ENCODE results near the gene MTSS2.

Gene MTSS2

DNA sequence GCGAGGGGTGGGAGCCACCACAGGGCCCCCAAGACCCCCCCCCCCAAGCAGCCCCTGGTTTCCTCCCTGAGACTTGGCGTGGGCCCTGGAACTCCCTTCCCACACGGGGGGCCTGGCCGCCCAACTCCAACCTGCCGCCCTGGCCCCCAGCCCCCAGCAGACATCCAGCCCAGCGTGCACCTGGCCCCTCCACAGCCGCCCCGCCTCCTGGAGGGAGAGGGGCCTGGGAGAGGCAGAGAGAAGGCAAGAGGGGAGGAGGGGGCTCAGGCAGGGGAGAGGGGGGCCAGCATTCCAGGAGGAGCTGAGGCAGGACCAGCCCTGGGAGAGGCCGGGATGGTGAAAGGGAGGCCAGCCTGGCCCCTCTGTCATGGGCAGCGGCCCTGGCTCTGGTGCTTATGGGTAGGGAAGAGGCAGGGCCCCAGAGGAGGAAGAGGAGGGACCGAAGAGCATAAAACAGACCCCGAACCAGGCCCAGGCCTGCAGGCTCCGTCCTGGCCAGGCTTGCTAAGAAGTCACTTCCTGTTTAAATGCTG, 22.8 kb downstream of the MTSS2 start:
- Histone ChIP-seq H3K4me1 (ENCODE audit: low read length) (no peaks in the 10 kb centered on the region), H4K20me1 (ENCODE audit: insufficient read depth, low read length) (no peaks in the 10 kb centered on the region), H3K36me3 (replicated peaks; ENCODE audit: low read depth, low read length) (no peaks in the 10 kb centered on the region), H3K9ac (ENCODE audit: low read length) (no peak overlapping the region), H3K9me3 (ENCODE audit: insufficient read depth, low read length) (no peaks in the 10 kb centered on the region), H2AFZ (ENCODE audit: low read depth, low read length) (no peak overlapping the region), H3K27ac (ENCODE audit: low read length) (no peak overlapping the region), H3K4me3 (ENCODE audit: low read length) (no peak overlapping the region), H3K27me3 (ENCODE audit: low read depth, low read length) (no peaks in the 10 kb centered on the region), H3K4me2 (ENCODE audit: low read length) (no peak overlapping the region), H3K79me2 (ENCODE audit: low read length) (no peaks in the 10 kb centered on the region)
- TF ChIP-seq, protein P1, sequence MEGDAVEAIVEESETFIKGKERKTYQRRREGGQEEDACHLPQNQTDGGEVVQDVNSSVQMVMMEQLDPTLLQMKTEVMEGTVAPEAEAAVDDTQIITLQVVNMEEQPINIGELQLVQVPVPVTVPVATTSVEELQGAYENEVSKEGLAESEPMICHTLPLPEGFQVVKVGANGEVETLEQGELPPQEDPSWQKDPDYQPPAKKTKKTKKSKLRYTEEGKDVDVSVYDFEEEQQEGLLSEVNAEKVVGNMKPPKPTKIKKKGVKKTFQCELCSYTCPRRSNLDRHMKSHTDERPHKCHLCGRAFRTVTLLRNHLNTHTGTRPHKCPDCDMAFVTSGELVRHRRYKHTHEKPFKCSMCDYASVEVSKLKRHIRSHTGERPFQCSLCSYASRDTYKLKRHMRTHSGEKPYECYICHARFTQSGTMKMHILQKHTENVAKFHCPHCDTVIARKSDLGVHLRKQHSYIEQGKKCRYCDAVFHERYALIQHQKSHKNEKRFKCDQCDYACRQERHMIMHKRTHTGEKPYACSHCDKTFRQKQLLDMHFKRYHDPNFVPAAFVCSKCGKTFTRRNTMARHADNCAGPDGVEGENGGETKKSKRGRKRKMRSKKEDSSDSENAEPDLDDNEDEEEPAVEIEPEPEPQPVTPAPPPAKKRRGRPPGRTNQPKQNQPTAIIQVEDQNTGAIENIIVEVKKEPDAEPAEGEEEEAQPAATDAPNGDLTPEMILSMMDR (IDR thresholded peaks at IDR 0.05; ENCODE audit: low read depth, low read length): no peak
- no peak for TF ChIP-seq EZH2phosphoT487 (IDR thresholded peaks at IDR 0.05; ENCODE audit: low read depth)

DNA sequence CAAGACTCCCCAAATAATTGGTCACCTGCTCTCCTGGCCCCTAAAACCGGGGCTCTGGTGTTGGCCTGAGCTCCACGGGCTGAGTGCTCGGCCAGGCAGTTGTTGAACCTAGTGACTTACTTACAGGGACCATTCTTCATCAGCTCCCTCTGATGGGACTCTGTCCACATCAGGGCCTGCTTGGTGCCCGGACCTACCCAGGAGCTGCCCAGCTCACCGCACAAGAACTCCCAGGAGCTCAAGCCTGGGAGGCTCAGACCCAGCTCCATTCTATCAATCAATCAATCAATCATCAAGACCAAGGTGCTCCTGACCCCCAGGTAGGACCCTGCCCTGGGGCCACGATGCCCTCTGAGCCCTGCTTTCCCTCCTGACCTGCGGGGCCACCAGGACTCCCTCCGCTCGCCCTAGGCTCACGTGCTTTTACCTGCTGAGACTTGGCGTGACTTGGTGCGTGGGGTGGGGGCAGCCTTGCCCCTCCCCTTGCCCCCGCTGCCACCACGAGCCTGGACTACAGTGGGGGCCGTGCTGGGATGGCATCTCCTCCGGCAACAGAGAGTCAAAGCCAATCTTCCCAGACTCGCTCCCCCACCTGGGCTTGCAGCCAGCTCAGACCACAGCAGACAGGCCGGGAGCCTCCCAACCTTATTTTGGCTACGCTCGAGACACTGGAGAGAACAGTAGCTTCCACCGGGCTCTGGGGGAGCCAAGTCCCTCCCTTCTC, 23.8 kb downstream of the MTSS2 start:
- H3K4me1 ChIP-seq (ENCODE audit: low read length): no peaks in the 10 kb centered on the region
- H3K4me3 ChIP-seq (ENCODE audit: low read length): no peak overlapping the region
- no peaks in the 10 kb centered on the region for H3K27me3 ChIP-seq (ENCODE audit: low read depth, low read length)
- no peak overlapping the region for H3K9ac ChIP-seq (ENCODE audit: low read length)
- no peak overlapping the region for H2AFZ ChIP-seq (ENCODE audit: low read depth, low read length)
- H3K36me3 ChIP-seq (replicated peaks; ENCODE audit: low read depth, low read length): no peaks in the 10 kb centered on the region
- no peak overlapping the region for H3K4me2 ChIP-seq (ENCODE audit: low read length)
- no peaks in the 10 kb centered on the region for H3K9me3 ChIP-seq (ENCODE audit: insufficient read depth, low read length)
- no peaks in the 10 kb centered on the region for H3K79me2 ChIP-seq (ENCODE audit: low read length)
- no peak overlapping the region for H3K27ac ChIP-seq (ENCODE audit: low read length)
- TF ChIP-seq EZH2phosphoT487 (IDR thresholded peaks at IDR 0.05; ENCODE audit: low read depth): no peak
- TF ChIP-seq, protein P1 (IDR thresholded peaks at IDR 0.05; ENCODE audit: low read depth, low read length): no peak
- no peaks in the 10 kb centered on the region for H4K20me1 ChIP-seq (ENCODE audit: insufficient read depth, low read length)

DNA sequence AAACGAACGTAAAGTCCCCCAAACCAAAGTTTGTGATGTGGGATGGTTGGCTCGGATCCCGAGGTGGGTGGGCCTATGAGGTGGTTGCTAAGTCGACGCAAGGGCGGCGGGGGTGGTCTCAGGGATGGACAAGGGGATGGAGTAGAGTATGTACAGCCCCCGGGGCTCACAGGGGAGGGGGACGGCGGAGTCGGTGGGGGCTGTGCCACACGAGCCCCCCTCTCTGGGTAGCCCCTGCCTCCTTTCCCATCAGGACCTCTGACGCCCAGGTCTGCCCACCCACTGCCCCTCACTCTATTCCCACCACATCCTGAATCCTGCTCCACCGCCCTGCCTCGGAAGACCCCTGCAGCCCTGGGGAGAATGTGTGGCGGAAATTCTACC, 24.3 kb downstream of the MTSS2 start:
- Histone ChIP-seq H3K9ac (ENCODE audit: low read length) (no peak overlapping the region), H3K27ac (ENCODE audit: low read length) (no peak overlapping the region), H2AFZ (ENCODE audit: low read depth, low read length) (no peak overlapping the region), H3K4me1 (ENCODE audit: low read length) (no peaks in the 10 kb centered on the region), H3K4me3 (ENCODE audit: low read length) (no peak overlapping the region), H4K20me1 (ENCODE audit: insufficient read depth, low read length) (no peaks in the 10 kb centered on the region), H3K79me2 (ENCODE audit: low read length) (no peaks in the 10 kb centered on the region), H3K9me3 (ENCODE audit: insufficient read depth, low read length) (no peaks in the 10 kb centered on the region), H3K36me3 (replicated peaks; ENCODE audit: low read depth, low read length) (no peaks in the 10 kb centered on the region), H3K4me2 (ENCODE audit: low read length) (no peak overlapping the region), H3K27me3 (ENCODE audit: low read depth, low read length) (no peaks in the 10 kb centered on the region)
- TF ChIP-seq, protein P1 (IDR thresholded peaks at IDR 0.05; ENCODE audit: low read depth, low read length): no peak
- TF ChIP-seq EZH2phosphoT487 (IDR thresholded peaks at IDR 0.05; ENCODE audit: low read depth): no peak

DNA sequence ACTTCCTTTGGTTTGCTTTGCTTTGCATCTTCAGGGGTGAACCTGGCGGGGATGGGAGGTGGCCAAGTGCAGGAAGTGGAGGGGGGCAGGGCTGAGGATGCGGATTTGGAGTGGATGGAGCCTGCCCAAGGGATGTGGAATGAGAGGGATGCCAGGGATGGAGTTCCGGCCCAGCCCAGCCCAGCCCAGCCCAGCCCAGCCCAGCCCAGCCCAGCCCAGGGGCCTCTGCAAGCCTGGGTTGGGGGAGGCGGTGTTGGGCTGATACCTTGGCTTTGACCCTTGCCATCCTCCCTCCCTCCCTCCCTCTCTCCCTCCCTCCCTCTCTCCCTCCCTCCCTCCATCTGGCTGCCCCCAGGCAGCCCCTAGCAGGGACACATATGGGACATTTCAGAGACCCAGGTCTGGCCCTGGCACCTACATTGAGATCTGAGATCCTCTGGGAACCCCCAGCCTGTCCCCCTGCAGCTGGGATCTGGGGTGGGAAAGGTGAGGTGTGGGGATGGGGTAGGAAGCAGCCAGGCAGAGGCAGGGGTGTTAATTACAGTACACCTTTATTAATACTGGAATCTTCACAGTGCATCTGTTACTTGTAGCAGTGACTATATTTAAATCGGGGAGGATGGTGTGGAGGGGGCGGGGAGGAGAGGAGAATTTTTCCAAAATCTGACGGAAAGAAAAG, 25.0 kb downstream of the MTSS2 start:
- Histone ChIP-seq H3K9me3 (ENCODE audit: insufficient read depth, low read length) (no peaks in the 10 kb centered on the region), H3K79me2 (ENCODE audit: low read length) (no peaks in the 10 kb centered on the region), H2AFZ (ENCODE audit: low read depth, low read length) (no peak overlapping the region), H3K27me3 (ENCODE audit: low read depth, low read length) (no peaks in the 10 kb centered on the region), H3K4me2 (ENCODE audit: low read length) (no peak overlapping the region), H4K20me1 (ENCODE audit: insufficient read depth, low read length) (no peaks in the 10 kb centered on the region), H3K4me3 (ENCODE audit: low read length) (no peak overlapping the region), H3K9ac (ENCODE audit: low read length) (no peak overlapping the region), H3K4me1 (ENCODE audit: low read length) (no peaks in the 10 kb centered on the region), H3K27ac (ENCODE audit: low read length) (no peak overlapping the region), H3K36me3 (replicated peaks; ENCODE audit: low read depth, low read length) (no peaks in the 10 kb centered on the region)
- TF ChIP-seq EZH2phosphoT487 (IDR thresholded peaks at IDR 0.05; ENCODE audit: low read depth): no peak
- TF ChIP-seq, protein P1 (IDR thresholded peaks at IDR 0.05; ENCODE audit: low read depth, low read length): no peak

Data from OCI-LY3 (cell line).